ENCODE measurements around the gene GRM2. TPM values are rescaled to one million over a fixed set of nuclear protein-coding genes. Genes with fewer than 3 reads are reported as not detected.

GRM2 gene
- total RNA-seq, 1 donor from 2014 or later: 0.10 TPM

GRCh38 chr3:51673181-51673801, 33.6 kb upstream of the GRM2 start:
- no peak overlapping the region for H3K27ac Mint-ChIP-seq (ENCODE audit: unreplicated experiment)
- no peaks in the 10 kb centered on the region for H3K27me3 Mint-ChIP-seq (ENCODE audit: low read depth)
- no peak overlapping the region for H3K4me3 Mint-ChIP-seq (ENCODE audit: unreplicated experiment)
- H3K4me1 Mint-ChIP-seq (ENCODE audit: low read depth): peaks cover 41% of the 10 kb centered on the region
- TF ChIP-seq CTCF (IDR thresholded peaks at IDR 0.05): no peak
- no peaks in the 10 kb centered on the region for H3K36me3 Mint-ChIP-seq (ENCODE audit: low read depth)
- H3K9me3 Mint-ChIP-seq (ENCODE audit: low read depth): no peaks in the 10 kb centered on the region
- no peak for DNase-seq (ENCODE audit: low spot score)

- H3K36me3 Mint-ChIP-seq (ENCODE audit: low read depth): no peaks in the 10 kb centered on the region
- no peaks in the 10 kb centered on the region for H3K9me3 Mint-ChIP-seq (ENCODE audit: low read depth)
- H3K27me3 Mint-ChIP-seq (ENCODE audit: low read depth): no peaks in the 10 kb centered on the region
- H3K27ac Mint-ChIP-seq (ENCODE audit: unreplicated experiment): no peak overlapping the region
- no peak for TF ChIP-seq CTCF (IDR thresholded peaks at IDR 0.05)
- H3K4me1 Mint-ChIP-seq (ENCODE audit: low read depth): peaks cover 38% of the 10 kb centered on the region
- H3K4me3 Mint-ChIP-seq (ENCODE audit: unreplicated experiment): no peak overlapping the region
- DNase-seq (ENCODE audit: low spot score): no peak
These were observed 32.8 kb upstream of the GRM2 start for GRCh38 chr3:51673802-51674654.

- peak overlapping the region; percentile 32 for H3K27ac Mint-ChIP-seq (ENCODE audit: unreplicated experiment)
- no peak for TF ChIP-seq CTCF (IDR thresholded peaks at IDR 0.05)
These were observed 31.7 kb upstream of the GRM2 start for GRCh38 chr3:51675201-51675611.

GRCh38 chr3:51676102-51676640, 30.7 kb upstream of the GRM2 start:
- H3K4me3 Mint-ChIP-seq (ENCODE audit: unreplicated experiment): no peak overlapping the region
- H3K9me3 Mint-ChIP-seq (ENCODE audit: low read depth): no peaks in the 10 kb centered on the region
- peaks cover under 1% of the 10 kb centered on the region for H3K36me3 Mint-ChIP-seq (ENCODE audit: low read depth)
- no peak for TF ChIP-seq CTCF (IDR thresholded peaks at IDR 0.05)
- H3K4me1 Mint-ChIP-seq (ENCODE audit: low read depth): peaks cover 36% of the 10 kb centered on the region
- H3K27ac Mint-ChIP-seq (ENCODE audit: unreplicated experiment): no peak overlapping the region
- no peak for DNase-seq (ENCODE audit: low spot score)
- no peaks in the 10 kb centered on the region for H3K27me3 Mint-ChIP-seq (ENCODE audit: low read depth)

More at GRCh38 chr3:51675201-51675611, 31.7 kb upstream of the GRM2 start:
- no peaks in the 10 kb centered on the region for H3K27me3 Mint-ChIP-seq (ENCODE audit: low read depth)
- peaks cover 33% of the 10 kb centered on the region for H3K4me1 Mint-ChIP-seq (ENCODE audit: low read depth)
- H3K9me3 Mint-ChIP-seq (ENCODE audit: low read depth): no peaks in the 10 kb centered on the region
- H3K4me3 Mint-ChIP-seq (ENCODE audit: unreplicated experiment): no peak overlapping the region
- no peak for DNase-seq (ENCODE audit: low spot score)
- no peaks in the 10 kb centered on the region for H3K36me3 Mint-ChIP-seq (ENCODE audit: low read depth)

GRCh38 chr3:51677358-51677757, 29.5 kb upstream of the GRM2 start:
- H3K36me3 Mint-ChIP-seq (ENCODE audit: low read depth): peaks cover 4% of the 10 kb centered on the region
- no peaks in the 10 kb centered on the region for H3K9me3 Mint-ChIP-seq (ENCODE audit: low read depth)
- H3K27me3 Mint-ChIP-seq (ENCODE audit: low read depth): no peaks in the 10 kb centered on the region
- TF ChIP-seq CTCF (IDR thresholded peaks at IDR 0.05): no peak
- no peak overlapping the region for H3K4me3 Mint-ChIP-seq (ENCODE audit: unreplicated experiment)
- no peak overlapping the region for H3K27ac Mint-ChIP-seq (ENCODE audit: unreplicated experiment)
- peaks cover 39% of the 10 kb centered on the region for H3K4me1 Mint-ChIP-seq (ENCODE audit: low read depth)
- DNase-seq (ENCODE audit: low spot score): no peak
